Stimulated activated naive CD8-positive, alpha-beta T cell treated with anti-CD3 and anti-CD28 coated beads, Interleukin-15, amount 100 ng/mL, for 72 hours (primary cell): Measurements from ENCODE around the gene SUCO.

Experiments used
- ATAC-seq: fragments of 150-1000 bp; cut with Tn5 transposase; 2 replicates; pipeline ENCODE4 v1.10.0; 2021; ENCODE audit warnings: mild to moderate bottlenecking, moderate library complexity
- DNase-seq, 2 donors: peaks; one replicate each; pipeline ENCODE4 v3.0.0; 2021 to 2022
- H3K27ac Mint-ChIP-seq, 2 donors: one replicate each; pipeline ENCODE4 v1.8.0; 2022; ENCODE audit warnings: mild to moderate bottlenecking in 2 of 2, mixed read lengths in 2 of 2, moderate library complexity in 2 of 2
- H3K27me3 Mint-ChIP-seq: one replicate; pipeline ENCODE4 v1.8.0; 2022; ENCODE audit warnings: mixed read lengths
- H3K4me1 Mint-ChIP-seq: one replicate; pipeline ENCODE4 v1.8.0; 2022; ENCODE audit warnings: mild to moderate bottlenecking, mixed read lengths
- H3K4me3 Mint-ChIP-seq, 2 donors: one replicate each; pipeline ENCODE4 v1.8.0; 2022; ENCODE audit warnings: mild to moderate bottlenecking in 2 of 2, mixed read lengths in 2 of 2, moderate library complexity in 1 of 2
- H3K9me3 Mint-ChIP-seq, 2 donors: one replicate each; pipeline ENCODE4 v1.8.0; 2022; ENCODE audit warnings: mixed read lengths in 2 of 2

SUCO gene

DNA sequence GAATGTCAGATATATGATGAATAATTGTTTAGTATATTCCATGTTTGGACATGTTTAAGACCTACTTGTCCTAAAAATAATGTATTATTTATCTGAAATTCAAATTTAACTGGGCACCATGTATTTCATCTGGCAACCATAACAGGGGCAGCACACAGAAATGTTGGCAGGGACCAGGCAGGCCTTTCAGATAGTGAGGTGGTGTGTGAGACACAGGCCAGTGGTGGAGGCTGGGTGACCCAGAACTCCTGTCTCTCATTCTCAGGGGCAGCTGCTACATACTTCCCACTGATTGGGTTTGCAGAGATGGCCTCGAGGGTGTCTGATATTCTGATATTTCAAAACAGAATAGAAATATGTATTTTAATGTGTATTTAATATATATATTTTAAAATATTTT lies 124.6 kb downstream of the SUCO start:
- H3K4me3 Mint-ChIP-seq = no peak overlapping the region
- no peak overlapping the region for H3K27ac Mint-ChIP-seq
- H3K4me1 Mint-ChIP-seq = peaks cover 77% of the 10 kb centered on the region
- H3K9me3 Mint-ChIP-seq = no peaks in the 10 kb centered on the region
- H3K27me3 Mint-ChIP-seq = peaks cover 40% of the 10 kb centered on the region
- DNase-seq (no peak), ATAC-seq (no peak)

DNA sequence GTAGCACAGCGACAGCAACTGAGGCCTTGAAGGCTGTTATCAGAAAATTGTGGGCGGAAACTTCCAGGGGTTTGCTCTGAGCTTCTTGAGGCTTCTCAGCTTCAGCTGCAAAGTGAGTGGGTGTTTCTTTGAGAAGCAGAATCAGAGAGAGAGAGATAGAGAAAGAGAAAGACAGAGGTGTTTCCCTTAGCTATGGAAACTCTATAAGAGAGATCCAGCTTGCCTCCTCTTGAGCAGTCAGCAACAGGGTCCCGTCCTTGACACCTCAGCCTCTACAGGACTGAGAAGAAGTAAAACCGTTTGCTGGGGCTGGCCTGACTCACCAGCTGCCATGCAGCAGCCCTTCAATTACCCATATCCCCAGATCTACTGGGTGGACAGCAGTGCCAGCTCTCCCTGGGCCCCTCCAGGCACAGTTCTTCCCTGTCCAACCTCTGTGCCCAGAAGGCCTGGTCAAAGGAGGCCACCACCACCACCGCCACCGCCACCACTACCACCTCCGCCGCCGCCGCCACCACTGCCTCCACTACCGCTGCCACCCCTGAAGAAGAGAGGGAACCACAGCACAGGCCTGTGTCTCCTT lies 126.0 kb downstream of the SUCO start, which contains the start of gene FASLG:
Gene FASLG (plus strand): TSS at position 233 of the 583 bp plus-strand sequence. CDS start 99 bp downstream, at position 332.
- DNase-seq = peak; percentile 48 to 68
- Mint-ChIP-seq H3K27ac (peak within 1 kb of the TSS; percentile 82 to 97), H3K4me3 (peak within 1 kb of the TSS; percentile 76), H3K9me3 (no peaks in the 10 kb centered on the region), H3K27me3 (peaks cover 40% of the 10 kb centered on the region), H3K4me1 (peaks cover 82% of the 10 kb centered on the region)
- ATAC-seq = peak; percentile 68

DNA sequence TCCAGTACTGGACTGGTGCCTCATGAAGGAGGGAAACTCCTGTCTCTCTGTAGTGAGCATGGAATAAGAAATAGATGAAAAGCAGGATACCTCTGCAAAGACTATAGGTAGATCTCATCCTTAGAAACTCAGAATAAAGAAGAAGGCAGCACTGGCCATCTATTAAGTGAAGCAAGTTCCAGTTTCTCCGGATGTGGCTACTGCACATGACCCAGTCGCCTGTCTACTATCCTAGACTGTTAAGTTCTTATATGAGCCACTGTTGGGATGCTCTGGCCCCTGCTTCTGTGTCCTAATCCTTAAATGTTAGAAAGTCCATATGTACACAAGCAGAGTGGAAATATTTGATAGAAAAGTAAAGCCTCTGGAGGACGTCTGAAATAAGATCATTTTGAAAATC lies 128.2 kb downstream of the SUCO start:
- Mint-ChIP-seq H3K4me1 (peaks cover 72% of the 10 kb centered on the region), H3K9me3 (peaks cover 5 to 7% of the 10 kb centered on the region in 2 donors), H3K27ac (peak overlapping the region in 1 of 2 donors; percentile 75), H3K27me3 (peaks cover 38% of the 10 kb centered on the region), H3K4me3 (peak overlapping the region; percentile 39 to 76)
- ATAC-seq (no peak), DNase-seq (no peak)
